ENCODE results near the gene SPRY1.

GRCh38 chr4:123412091-123412505 lies 15.5 kb downstream of the SPRY1 start:
- TF ChIP-seq CTCF (IDR thresholded peaks at IDR 0.05; ENCODE audit: borderline replicate concordance, extremely low read depth, low read length, poor library complexity, severe bottlenecking) = no peak
- no peak for TF ChIP-seq EZH2 (IDR thresholded peaks at IDR 0.05; ENCODE audit: borderline replicate concordance, low read depth, low read length, severe bottlenecking)

All from DND-41 (cell line).